Esophagus (tissue), 2 donors: ENCODE data around the gene NR4A1. TPM values are rescaled to one million over a fixed set of nuclear protein-coding genes. Genes with fewer than 3 reads are reported as not detected.
A peak's percentile ranks its signal among the peaks of the same experiment; 100 is the strongest.

Source experiments
- H3K27ac ChIP-seq, 2 donors: one replicate each; pipeline ENCODE4 v1.5.1; 2013; ENCODE audit warnings: low read depth in 2 of 2, mild to moderate bottlenecking in 2 of 2, inconsistent platforms in 1 of 2, low read length in 1 of 2, moderate library complexity in 1 of 2
- H3K27me3 ChIP-seq, 2 donors: one replicate each; pipeline ENCODE4 v1.6.1; 2013; ENCODE audit warnings: low read length in 2 of 2, control low read depth in 1 of 2, mild to moderate bottlenecking in 1 of 2; ENCODE audit not compliant: insufficient read depth in 2 of 2, control insufficient read depth in 1 of 2
- H3K36me3 ChIP-seq, 2 donors: one replicate each; pipeline ENCODE4 v1.6.1; 2013; ENCODE audit warnings: low read length in 1 of 2; ENCODE audit not compliant: control insufficient read depth in 2 of 2, insufficient read depth in 2 of 2
- H3K4me1 ChIP-seq, 2 donors: one replicate each; pipeline ENCODE4 v1.6.1; 2013; ENCODE audit warnings: low read length in 1 of 2; ENCODE audit not compliant: control insufficient read depth in 2 of 2, insufficient read depth in 2 of 2
- H3K4me3 ChIP-seq, 2 donors: one replicate each; pipeline ENCODE4 v1.5.1; 2013; ENCODE audit warnings: low read length in 2 of 2, mild to moderate bottlenecking in 2 of 2, low read depth in 1 of 2, moderate library complexity in 1 of 2
- H3K9me3 ChIP-seq, 2 donors: one replicate each; pipeline ENCODE4 v1.6.1; 2013; ENCODE audit warnings: mild to moderate bottlenecking in 2 of 2, low read depth in 1 of 2, low read length in 1 of 2, moderate library complexity in 1 of 2; ENCODE audit not compliant: control insufficient read depth in 2 of 2, insufficient read depth in 1 of 2
- WGBS, 2 donors: extraction: QIAGEN DNeasy Blood & Tissue Kit; methylation state at CpG; one replicate each; pipeline ENCODE4 v1.1.7; 2013; 5-methylcytosine and 5-hydroxymethylcytosine counted together
- polyA plus RNA-seq, 2 donors: library from polyadenylated mRNA; stranded (reverse); fragments of 200-250 nt; gene quantifications; one replicate each; pipeline ENCODE4 v1.2.3, GENCODE V29; 2013
- donor health status: healthy with polysubstance abuse.
- donor health status: Bipolar disorder and iron deficiency.

The NR4A1 gene
- polyA plus RNA-seq, 2 donors: 6.3 to 10.6 TPM

DNA sequence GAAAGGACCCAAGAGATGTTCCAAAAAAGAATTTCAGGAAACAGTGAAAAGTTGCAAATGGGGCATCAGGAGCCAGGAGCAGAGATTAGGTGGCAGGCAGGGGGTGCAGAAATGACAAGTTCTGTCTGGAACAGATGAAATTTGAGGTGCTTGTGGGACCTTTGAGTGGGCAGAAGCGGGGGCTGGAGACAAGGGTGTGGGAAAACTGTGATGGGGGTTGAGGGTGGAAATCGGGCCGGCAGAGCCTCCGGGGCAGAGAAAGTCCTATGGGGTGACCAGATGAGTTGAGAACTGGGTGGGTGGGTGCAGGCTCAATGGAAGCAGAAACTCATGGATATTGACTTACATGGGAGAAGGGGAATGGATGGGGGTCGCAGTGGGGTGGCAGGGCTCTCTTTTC lies 1.6 kb upstream of the NR4A1 start:
- 84 to 89% methylated on average over 5 of the region's 5 CpGs for WGBS, 2 donors
- Histone ChIP-seq H3K27ac (no peak overlapping the region), H3K27me3 (no peaks in the 10 kb centered on the region), H3K9me3 (no peaks in the 10 kb centered on the region), H3K4me3 (no peak overlapping the region), H3K36me3 (no peaks in the 10 kb centered on the region), H3K4me1 (peaks cover 8 to 21% of the 10 kb centered on the region in 2 donors)

DNA sequence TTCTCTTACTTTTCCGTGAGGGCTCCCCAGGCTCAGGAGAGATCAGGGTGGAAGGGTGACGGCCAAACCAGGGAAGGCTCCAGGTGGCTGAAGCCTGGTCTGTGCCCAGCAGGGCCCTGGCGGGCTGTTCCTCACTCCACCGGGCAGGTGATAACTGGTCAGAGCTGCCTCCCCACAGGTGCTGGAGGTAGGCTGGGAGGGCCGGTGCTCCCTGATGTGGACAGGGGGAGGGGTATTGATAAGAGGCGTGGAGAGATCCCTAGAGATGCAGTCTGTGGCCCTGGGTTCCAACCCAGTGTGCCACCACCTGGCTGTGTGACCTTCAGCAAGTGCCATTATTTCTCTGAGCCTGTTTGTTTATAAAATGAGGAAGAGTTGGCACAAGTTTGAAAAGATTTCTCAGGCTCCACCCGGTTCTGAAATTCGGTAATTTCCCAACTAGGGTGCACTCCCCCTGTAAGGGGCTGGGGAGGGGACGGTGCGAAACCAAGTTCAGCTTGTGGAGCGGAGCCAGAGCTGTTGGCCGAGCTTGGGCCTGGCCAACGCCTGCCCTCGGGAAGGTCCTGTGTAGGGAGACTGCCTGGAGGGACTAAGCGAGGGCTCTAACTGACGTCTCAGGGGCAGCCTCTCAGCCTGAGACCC lies 1.0 kb upstream of the NR4A1 start:
- Histone ChIP-seq H3K9me3 (no peaks in the 10 kb centered on the region), H3K4me1 (peaks cover 8 to 21% of the 10 kb centered on the region in 2 donors), H3K4me3 (peak overlapping the region; percentile 32 to 47), H3K27me3 (no peaks in the 10 kb centered on the region), H3K36me3 (no peaks in the 10 kb centered on the region), H3K27ac (peak overlapping the region; percentile 94)
- 22% methylated on average over 16 of the region's 16 CpGs for WGBS, 2 donors

GRCh38 chr12:52052468-52053186 lies 1.4 kb downstream of the NR4A1 start:
- Histone ChIP-seq H3K9me3 (no peaks in the 10 kb centered on the region), H3K36me3 (peaks cover 0 to 5% of the 10 kb centered on the region in 2 donors), H3K27me3 (no peaks in the 10 kb centered on the region), H3K4me1 (peaks cover 4 to 12% of the 10 kb centered on the region in 2 donors), H3K27ac (peak overlapping the region; percentile 85 to 91), H3K4me3 (peak overlapping the region; percentile 32 to 53)
- 43 to 45% methylated on average over 7 of the region's 7 CpGs for WGBS, 2 donors

GRCh38 chr12:52053536-52054209 lies 2.4 kb downstream of the NR4A1 start:
- H3K36me3 ChIP-seq: peaks cover 0 to 7% of the 10 kb centered on the region in 2 donors
- H3K4me3 ChIP-seq: no peak overlapping the region

GRCh38 chr12:52054231-52054832 lies 3.1 kb downstream of the NR4A1 start:
- H3K27me3 ChIP-seq: no peaks in the 10 kb centered on the region
- peaks cover 0 to 9% of the 10 kb centered on the region in 2 donors for H3K36me3 ChIP-seq
- 90 to 91% methylated on average over 21 of the region's 21 CpGs for WGBS, 2 donors
- no peaks in the 10 kb centered on the region for H3K9me3 ChIP-seq
- H3K4me1 ChIP-seq: peaks cover 4 to 12% of the 10 kb centered on the region in 2 donors
- H3K27ac ChIP-seq: peak overlapping the region in 1 of 2 donors; percentile 1
- no peak overlapping the region for H3K4me3 ChIP-seq

More at GRCh38 chr12:52053536-52054209, 2.4 kb downstream of the NR4A1 start:
- peaks cover 4 to 12% of the 10 kb centered on the region in 2 donors for H3K4me1 ChIP-seq
- H3K9me3 ChIP-seq: no peaks in the 10 kb centered on the region
- no peaks in the 10 kb centered on the region for H3K27me3 ChIP-seq
- 80 to 82% methylated on average over 9 of the region's 9 CpGs for WGBS, 2 donors
- H3K27ac ChIP-seq: peak overlapping the region in 1 of 2 donors; percentile 16

GRCh38 chr12:52054833-52055730 lies 3.8 kb downstream of the NR4A1 start:
- Histone ChIP-seq H3K4me1 (peaks cover 4 to 12% of the 10 kb centered on the region in 2 donors), H3K9me3 (no peaks in the 10 kb centered on the region), H3K27me3 (no peaks in the 10 kb centered on the region), H3K36me3 (peaks cover 0 to 9% of the 10 kb centered on the region in 2 donors), H3K27ac (peak overlapping the region in 1 of 2 donors; percentile 1), H3K4me3 (no peak overlapping the region)
- 91 to 93% methylated on average over 21 of the region's 21 CpGs for WGBS, 2 donors

GRCh38 chr12:52055731-52056711 lies 4.8 kb downstream of the NR4A1 start:
- peaks cover 0 to 9% of the 10 kb centered on the region in 2 donors for H3K36me3 ChIP-seq
- 85 to 88% methylated on average over 24 to 27 of the region's 27 CpGs for WGBS, 2 donors
- no peaks in the 10 kb centered on the region for H3K27me3 ChIP-seq
- no peaks in the 10 kb centered on the region for H3K9me3 ChIP-seq
- H3K27ac ChIP-seq: peak overlapping the region in 1 of 2 donors; percentile 11
- peaks cover 0 to 7% of the 10 kb centered on the region in 2 donors for H3K4me1 ChIP-seq
- H3K4me3 ChIP-seq: no peak overlapping the region
